MM.1S (cell line): ENCODE measurements around the gene JADE1.

Experiments used
- DNase-seq: peaks from one replicate; pipeline ENCODE4 v3.0.0-alpha.2; 2015
- H2AFZ ChIP-seq: fragments of 300-600 bp; sonication (generic); 2 replicates; pipeline ENCODE4 v1.6.0; 2016; ENCODE audit warnings: antibody characterized with exemption, low read length
- H3F3A ChIP-seq: fragments of 300-600 bp; sonication (generic); 2 replicates; pipeline ENCODE4 v1.6.1; 2016; ENCODE audit warnings: mild to moderate bottlenecking, antibody characterized with exemption, low read length, moderate library complexity, mixed read lengths; ENCODE audit not compliant: insufficient read depth
- H3K27ac ChIP-seq: fragments of 300-600 bp; sonication (generic); 2 replicates; pipeline ENCODE4 v1.5.1; 2016; ENCODE audit warnings: mild to moderate bottlenecking, low read length
- H3K27me3 ChIP-seq: fragments of 300-600 bp; sonication (generic); replicated peaks from 2 replicates; pipeline ENCODE4 v1.6.0; 2016; ENCODE audit warnings: low read length; ENCODE audit not compliant: insufficient read depth
- H3K36me3 ChIP-seq: fragments of 300-600 bp; sonication (generic); replicated peaks from 2 replicates; pipeline ENCODE4 v1.6.1; 2016; ENCODE audit warnings: mild to moderate bottlenecking, low read length, mixed read lengths; ENCODE audit not compliant: insufficient read depth
- H3K4me1 ChIP-seq: fragments of 300-600 bp; sonication (generic); 2 replicates; pipeline ENCODE4 v1.6.1; 2016; ENCODE audit warnings: low read length, mixed read lengths
- H3K4me2 ChIP-seq: fragments of 300-600 bp; sonication (generic); 2 replicates; pipeline ENCODE4 v1.6.0; 2016; ENCODE audit warnings: low read depth, low read length
- H3K4me3 ChIP-seq: fragments of 300-600 bp; sonication (generic); 2 replicates; pipeline ENCODE4 v1.5.1; 2016; ENCODE audit warnings: low read length, mixed read lengths
- H3K79me2 ChIP-seq: fragments of 300-600 bp; sonication (generic); 2 replicates; pipeline ENCODE4 v1.6.1; 2016; ENCODE audit warnings: mixed run types, low read length, mixed read lengths
- H3K9ac ChIP-seq: fragments of 300-600 bp; sonication (generic); 2 replicates; pipeline ENCODE4 v1.6.1; 2016; ENCODE audit warnings: low read length, mixed read lengths
- H3K9me2 ChIP-seq: fragments of 300-600 bp; sonication (generic); replicated peaks from 2 replicates; pipeline ENCODE4 v1.6.1; 2016; ENCODE audit warnings: mild to moderate bottlenecking, low read length, mixed read lengths; ENCODE audit not compliant: insufficient read depth
- H3K9me3 ChIP-seq: fragments of 300-600 bp; sonication (generic); replicated peaks from 2 replicates; pipeline ENCODE4 v1.6.1; 2016; ENCODE audit warnings: mild to moderate bottlenecking, low read length, mixed read lengths; ENCODE audit not compliant: insufficient read depth
- H4K20me1 ChIP-seq: fragments of 300-600 bp; sonication (generic); 2 replicates; pipeline ENCODE4 v1.6.1; 2016; ENCODE audit warnings: mild to moderate bottlenecking, low read length, moderate library complexity, mixed read lengths; ENCODE audit not compliant: insufficient read depth
- EZH2 ChIP-seq: fragments of 300-600 bp; sonication (generic); optimal IDR thresholded peaks from 2 replicates; pipeline ENCODE3; 2017; ENCODE audit warnings: low read depth, mild to moderate bottlenecking, antibody characterized with exemption, low read length, mixed read lengths
- EZH2phosphoT487 ChIP-seq: fragments of 300-600 bp; sonication (generic); IDR thresholded peaks from 2 replicates; pipeline ENCODE4 v1.6.1; 2018; ENCODE audit warnings: antibody characterized with exemption, low read length
- TF ChIP-seq, protein P1 (sequence below): fragments of 300-600 bp; sonication (generic); IDR thresholded peaks from 2 replicates; pipeline ENCODE4 v1.5.1; 2016; ENCODE audit warnings: antibody characterized with exemption, low read length, mixed read lengths

JADE1 gene

DNA sequence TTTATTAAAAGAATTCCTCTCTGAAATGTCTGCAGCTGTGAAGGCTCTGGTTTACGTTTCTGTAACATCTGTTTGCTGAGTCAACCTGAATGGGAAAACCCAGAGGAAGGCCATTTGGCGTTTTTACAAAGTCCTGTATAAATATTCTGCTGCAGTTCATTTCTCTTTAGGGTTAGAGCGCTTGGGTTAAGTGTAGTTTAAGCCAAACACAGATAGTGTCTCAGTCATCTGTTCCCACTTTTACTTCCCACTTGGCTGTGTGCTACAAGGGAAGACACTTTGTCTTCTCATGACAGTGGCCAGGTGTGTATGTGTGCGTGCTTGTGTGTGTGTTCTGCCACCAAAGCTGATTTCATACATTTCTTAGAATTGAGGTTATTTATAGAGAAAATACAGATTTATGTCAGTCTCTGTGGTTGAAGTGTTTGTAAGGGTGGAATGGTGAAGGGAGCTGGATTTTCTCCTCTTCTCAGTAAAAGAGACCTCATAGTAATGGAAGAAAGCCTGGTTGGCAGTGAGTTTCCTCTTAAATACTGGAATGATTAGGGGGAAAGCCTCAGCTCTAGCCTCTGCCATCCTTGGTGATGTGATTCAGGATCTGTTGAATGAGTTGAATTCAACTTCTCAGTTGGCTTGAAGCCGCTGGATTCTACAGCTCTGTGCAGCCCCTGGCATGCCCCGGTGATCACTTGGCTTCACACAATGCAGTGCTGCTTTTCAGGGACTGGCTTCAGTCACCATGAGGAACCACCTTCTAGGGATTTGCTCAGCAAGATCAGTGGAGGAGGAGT lies 50.6 kb downstream of the JADE1 start:
- Histone ChIP-seq H3K9ac (no peak overlapping the region), H3K4me2 (no peak overlapping the region), H3K4me3 (no peak overlapping the region), H3K36me3 (peaks cover 39% of the 10 kb centered on the region), H3K79me2 (peaks cover 96% of the 10 kb centered on the region), H3K27me3 (no peaks in the 10 kb centered on the region), H3F3A (peaks cover 15% of the 10 kb centered on the region; the same call in 1 of the 2 replicates), H2AFZ (no peak overlapping the region), H3K9me3 (no peaks in the 10 kb centered on the region), H3K9me2 (no peaks in the 10 kb centered on the region), H4K20me1 (no peaks in the 10 kb centered on the region), H3K27ac (no peak overlapping the region), H3K4me1 (0 out of 2 replicates have a peak, but pooled peaks cover 2% of the 10 kb centered on the region)
- DNase-seq, result no peak
- TF ChIP-seq EZH2 (no peak), EZH2phosphoT487 (no peak)
- TF ChIP-seq, protein P1, sequence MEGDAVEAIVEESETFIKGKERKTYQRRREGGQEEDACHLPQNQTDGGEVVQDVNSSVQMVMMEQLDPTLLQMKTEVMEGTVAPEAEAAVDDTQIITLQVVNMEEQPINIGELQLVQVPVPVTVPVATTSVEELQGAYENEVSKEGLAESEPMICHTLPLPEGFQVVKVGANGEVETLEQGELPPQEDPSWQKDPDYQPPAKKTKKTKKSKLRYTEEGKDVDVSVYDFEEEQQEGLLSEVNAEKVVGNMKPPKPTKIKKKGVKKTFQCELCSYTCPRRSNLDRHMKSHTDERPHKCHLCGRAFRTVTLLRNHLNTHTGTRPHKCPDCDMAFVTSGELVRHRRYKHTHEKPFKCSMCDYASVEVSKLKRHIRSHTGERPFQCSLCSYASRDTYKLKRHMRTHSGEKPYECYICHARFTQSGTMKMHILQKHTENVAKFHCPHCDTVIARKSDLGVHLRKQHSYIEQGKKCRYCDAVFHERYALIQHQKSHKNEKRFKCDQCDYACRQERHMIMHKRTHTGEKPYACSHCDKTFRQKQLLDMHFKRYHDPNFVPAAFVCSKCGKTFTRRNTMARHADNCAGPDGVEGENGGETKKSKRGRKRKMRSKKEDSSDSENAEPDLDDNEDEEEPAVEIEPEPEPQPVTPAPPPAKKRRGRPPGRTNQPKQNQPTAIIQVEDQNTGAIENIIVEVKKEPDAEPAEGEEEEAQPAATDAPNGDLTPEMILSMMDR, result no peak

DNA sequence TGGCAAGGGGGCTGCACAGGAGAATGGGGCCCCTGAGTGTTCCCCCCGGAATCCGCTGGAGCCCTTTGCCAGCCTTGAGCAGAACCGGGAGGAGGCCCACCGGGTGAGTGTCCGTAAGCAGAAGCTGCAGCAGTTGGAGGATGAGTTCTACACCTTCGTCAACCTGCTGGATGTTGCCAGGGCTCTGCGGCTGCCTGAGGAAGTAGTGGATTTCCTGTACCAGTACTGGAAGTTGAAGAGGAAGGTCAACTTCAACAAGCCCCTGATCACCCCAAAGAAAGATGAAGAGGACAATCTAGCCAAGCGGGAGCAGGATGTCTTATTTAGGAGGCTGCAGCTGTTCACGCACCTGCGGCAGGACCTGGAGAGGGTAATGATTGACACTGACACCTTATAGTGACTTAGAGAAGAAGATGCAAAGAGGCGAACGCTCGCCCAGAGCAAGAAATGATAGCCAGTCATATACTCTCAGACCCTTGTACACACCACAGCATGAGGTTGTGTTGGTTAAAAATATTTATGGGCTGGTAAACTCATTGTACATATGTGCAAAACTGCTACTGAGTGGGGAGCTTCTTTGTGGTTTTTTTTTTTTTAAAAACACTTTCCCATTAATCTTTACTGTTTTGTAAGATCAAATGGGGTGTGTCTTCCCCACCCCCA lies 52.5 kb downstream of the JADE1 start:
- Histone ChIP-seq H2AFZ (no peak overlapping the region), H3K4me1 (no peaks in the 10 kb centered on the region), H3K9me3 (no peaks in the 10 kb centered on the region), H3K4me3 (no peak overlapping the region), H3K27ac (no peak overlapping the region), H3F3A (peaks cover 15% of the 10 kb centered on the region; the same call in 1 of the 2 replicates), H3K9me2 (no peaks in the 10 kb centered on the region), H3K36me3 (peaks cover 33% of the 10 kb centered on the region), H3K9ac (no peak overlapping the region), H3K4me2 (no peak overlapping the region), H3K27me3 (no peaks in the 10 kb centered on the region), H4K20me1 (no peaks in the 10 kb centered on the region), H3K79me2 (peaks cover 86% of the 10 kb centered on the region)
- TF ChIP-seq EZH2 (no peak), EZH2phosphoT487 (no peak)
- TF ChIP-seq, protein P1, result no peak
- no peak for DNase-seq

DNA sequence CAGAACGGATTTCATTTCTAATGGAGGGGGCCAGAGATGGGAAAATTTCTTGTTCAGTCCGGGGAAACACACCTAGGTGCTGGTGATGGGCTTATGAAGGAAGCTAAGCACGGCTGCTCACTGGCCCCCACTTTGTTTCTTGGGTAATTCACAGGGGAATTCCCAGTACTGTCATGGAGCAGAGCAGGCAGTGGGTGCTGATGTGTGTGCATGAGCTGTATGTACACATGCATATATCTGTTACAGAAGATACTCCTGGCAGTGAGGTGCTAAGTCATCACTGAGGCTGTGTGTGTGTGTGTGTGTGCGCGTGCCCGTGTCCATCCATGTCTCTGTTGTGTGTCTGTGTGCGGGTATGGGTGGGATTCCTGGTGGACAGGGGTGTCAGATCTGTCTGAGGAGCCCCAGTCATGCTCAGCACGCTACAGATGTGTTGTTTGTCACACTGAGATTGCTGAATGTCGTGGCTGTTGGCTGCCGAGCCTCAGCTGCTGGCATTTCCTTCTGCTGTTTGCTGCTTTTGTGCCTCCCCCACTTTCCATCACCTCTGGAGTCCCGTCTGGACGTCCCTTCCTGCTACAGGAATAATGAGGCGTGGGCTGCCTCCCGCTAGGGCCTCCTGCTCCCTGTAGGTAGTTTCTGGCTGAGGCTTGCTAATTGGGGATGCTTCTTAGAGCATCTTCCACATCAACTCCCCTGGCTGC lies 53.3 kb downstream of the JADE1 start:
- peaks cover 15% of the 10 kb centered on the region; the same call in 1 of the 2 replicates for H3F3A ChIP-seq
- no peaks in the 10 kb centered on the region for H3K9me3 ChIP-seq
- H3K4me1 ChIP-seq, result no peaks in the 10 kb centered on the region
- H3K27ac ChIP-seq, result no peak overlapping the region
- H3K79me2 ChIP-seq, result peaks cover 78% of the 10 kb centered on the region
- H4K20me1 ChIP-seq, result no peaks in the 10 kb centered on the region
- TF ChIP-seq, protein P1, result no peak
- TF ChIP-seq EZH2phosphoT487, result no peak
- TF ChIP-seq EZH2, result no peak
- H3K36me3 ChIP-seq, result peaks cover 40% of the 10 kb centered on the region
- no peaks in the 10 kb centered on the region for H3K9me2 ChIP-seq
- no peak overlapping the region for H3K4me3 ChIP-seq
- H3K9ac ChIP-seq, result no peak overlapping the region
- H2AFZ ChIP-seq, result no peak overlapping the region
- no peak overlapping the region for H3K4me2 ChIP-seq
- no peak for DNase-seq
- no peaks in the 10 kb centered on the region for H3K27me3 ChIP-seq
